HEK293 (cell line): ENCODE data around the gene GRIN2A.

ENCODE experiments used
- MYNN ChIP-seq: fragments of 450-650 bp; formaldehyde crosslinking; IDR thresholded peaks from 2 replicates; pipeline ENCODE4 v1.5.1; 2016; ENCODE audit warnings: missing biosample characterization, missing genetic modification characterization, borderline replicate concordance
- SCRT2 ChIP-seq: fragments of 450-650 bp; formaldehyde crosslinking; IDR thresholded peaks from 2 replicates; pipeline ENCODE4 v1.5.1; 2016; ENCODE audit warnings: missing biosample characterization, missing genetic modification characterization
- ZNF324 ChIP-seq: fragments of 450-650 bp; formaldehyde crosslinking; IDR thresholded peaks from 2 replicates; pipeline ENCODE4 v1.5.1; 2016; ENCODE audit warnings: missing biosample characterization, missing genetic modification characterization
- TF ChIP-seq, protein P1 (sequence below): fragments of 450-650 bp; formaldehyde crosslinking; IDR thresholded peaks from 2 replicates; pipeline ENCODE4 v1.5.1; 2016; ENCODE audit warnings: missing biosample characterization, missing genetic modification characterization

DNA sequence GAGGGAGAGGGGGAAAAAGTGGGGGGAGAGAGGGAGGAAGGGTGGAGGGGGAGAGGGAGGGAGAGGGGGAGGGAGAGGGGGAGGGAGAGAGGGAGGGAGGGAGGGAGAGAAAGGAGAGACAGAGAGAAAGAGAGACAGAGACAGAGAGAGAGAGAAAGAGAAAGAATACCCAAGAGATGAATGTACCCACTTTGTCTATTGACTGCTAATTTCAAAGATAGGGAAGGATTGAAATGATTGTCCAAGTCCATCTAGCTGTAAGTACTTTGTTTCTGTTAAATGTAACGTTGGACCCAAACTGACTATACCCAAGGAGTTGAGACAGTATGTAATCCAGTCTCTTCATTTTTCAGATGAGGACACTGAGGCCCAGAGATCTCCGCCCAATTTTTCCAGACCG is 374.9 kb downstream of the GRIN2A start:
- TF ChIP-seq, protein P1, sequence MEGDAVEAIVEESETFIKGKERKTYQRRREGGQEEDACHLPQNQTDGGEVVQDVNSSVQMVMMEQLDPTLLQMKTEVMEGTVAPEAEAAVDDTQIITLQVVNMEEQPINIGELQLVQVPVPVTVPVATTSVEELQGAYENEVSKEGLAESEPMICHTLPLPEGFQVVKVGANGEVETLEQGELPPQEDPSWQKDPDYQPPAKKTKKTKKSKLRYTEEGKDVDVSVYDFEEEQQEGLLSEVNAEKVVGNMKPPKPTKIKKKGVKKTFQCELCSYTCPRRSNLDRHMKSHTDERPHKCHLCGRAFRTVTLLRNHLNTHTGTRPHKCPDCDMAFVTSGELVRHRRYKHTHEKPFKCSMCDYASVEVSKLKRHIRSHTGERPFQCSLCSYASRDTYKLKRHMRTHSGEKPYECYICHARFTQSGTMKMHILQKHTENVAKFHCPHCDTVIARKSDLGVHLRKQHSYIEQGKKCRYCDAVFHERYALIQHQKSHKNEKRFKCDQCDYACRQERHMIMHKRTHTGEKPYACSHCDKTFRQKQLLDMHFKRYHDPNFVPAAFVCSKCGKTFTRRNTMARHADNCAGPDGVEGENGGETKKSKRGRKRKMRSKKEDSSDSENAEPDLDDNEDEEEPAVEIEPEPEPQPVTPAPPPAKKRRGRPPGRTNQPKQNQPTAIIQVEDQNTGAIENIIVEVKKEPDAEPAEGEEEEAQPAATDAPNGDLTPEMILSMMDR (tag by site-specific recombination) = no peak
- TF ChIP-seq MYNN = no peak
- no peak for TF ChIP-seq ZNF324
- TF ChIP-seq SCRT2 (tag by site-specific recombination) = no peak
